Measurements from ENCODE around the gene PALM2AKAP2. TPM values are rescaled to one million over a fixed set of nuclear protein-coding genes. Genes with fewer than 3 reads are reported as not detected.

PALM2AKAP2 gene
- polyA plus RNA-seq, 2 of the 4 experiments (the other 2 are of a cell fraction): 0.06 TPM; not detected in 1

- ChIA-PET POLR2A (no interaction called here), CTCF (interaction anchor here (1.7 kb wide), 1 partner anchor 10 kb away, joined by 7 read pairs; no protein-coding TSS in a partner anchor)
- no peak overlapping the region for H3K27ac ChIP-seq
- no peak for DNase-seq (ENCODE audit: low read depth in 1 of 2, low spot score in 1 of 2)
- 3% methylated on average over 5 of the region's 5 CpGs for WGBS (ENCODE audit: missing lambda C conversion rate)
- H3K4me3 ChIP-seq: no peak overlapping the region
- no peak for ATAC-seq
- TF ChIP-seq EHF (CRISPR knock-in tag; IDR thresholded peaks at IDR 0.05): no peak
- no peak for FAIRE-seq
- H3K4me1 ChIP-seq: no peaks in the 10 kb centered on the region
- H3K9me3 ChIP-seq: no peaks in the 10 kb centered on the region
- no peak overlapping the region for H3K4me2 ChIP-seq
Observed at GRCh38 chr9:109753308-109753707, 26.7 kb upstream of the PALM2AKAP2 start.

- H3K4me2 ChIP-seq: no peak overlapping the region
- ATAC-seq: no peak
- POLR2A ChIA-PET: no interaction called here
Observed at GRCh38 chr9:109755040-109755439, 25.0 kb upstream of the PALM2AKAP2 start.

GRCh38 chr9:109759589-109759988 is 20.4 kb upstream of the PALM2AKAP2 start:
- ATAC-seq (no peak), DNase-seq (ENCODE audit: low read depth in 1 of 2, low spot score in 1 of 2) (no peak), FAIRE-seq (no peak)
- Histone ChIP-seq H3K4me2 (no peak overlapping the region), H3K4me3 (no peak overlapping the region), H3K4me1 (no peaks in the 10 kb centered on the region), H3K27ac (no peak overlapping the region), H3K9me3 (no peaks in the 10 kb centered on the region)
- 2% methylated on average over 3 of the region's 3 CpGs for WGBS (ENCODE audit: missing lambda C conversion rate)
- ChIA-PET POLR2A (no interaction called here), CTCF (no interaction called here)
- no peak for TF ChIP-seq EHMT2 (IDR thresholded peaks at IDR 0.05; ENCODE audit: low read depth)
- no peak for TF ChIP-seq HMGXB4 (CRISPR knock-in tag; IDR thresholded peaks at IDR 0.05; ENCODE audit: borderline replicate concordance)
- TF ChIP-seq SREBF2 (IDR thresholded peaks at IDR 0.05): no peak
- no peak for TF ChIP-seq HOXB5 (CRISPR knock-in tag; IDR thresholded peaks at IDR 0.05)
- TF ChIP-seq TFCP2L1 (CRISPR knock-in tag; IDR thresholded peaks at IDR 0.05): no peak
- no peak for TF ChIP-seq ATOH8 (CRISPR knock-in tag; IDR thresholded peaks at IDR 0.05; ENCODE audit: low read depth)
- no peak for TF ChIP-seq NPAS2 (CRISPR knock-in tag; IDR thresholded peaks at IDR 0.05; ENCODE audit: borderline replicate concordance)
- no peak for TF ChIP-seq POLR2AphosphoS2 (conservative IDR thresholded peaks at IDR 0.05; ENCODE audit: low read length)
- no peak for TF ChIP-seq EHF (CRISPR knock-in tag; IDR thresholded peaks at IDR 0.05)
- TF ChIP-seq CHD2 (IDR thresholded peaks at IDR 0.05; ENCODE audit: low read length, partially characterized antibody): no peak
- TF ChIP-seq ELK1 (IDR thresholded peaks at IDR 0.05; ENCODE audit: low read depth, low read length): no peak
- TF ChIP-seq RFX5 (IDR thresholded peaks at IDR 0.05): no peak
- TF ChIP-seq SMC3 (IDR thresholded peaks at IDR 0.05): no peak
- no peak for TF ChIP-seq RAD21 (conservative IDR thresholded peaks at IDR 0.05 in 1 of 2, IDR thresholded peaks at IDR 0.05 in 1 of 2)

More at GRCh38 chr9:109755040-109755439, 25.0 kb upstream of the PALM2AKAP2 start:
- no peak for DNase-seq (ENCODE audit: low read depth in 1 of 2, low spot score in 1 of 2)
- no peak overlapping the region for H3K4me3 ChIP-seq
- H3K4me1 ChIP-seq: no peaks in the 10 kb centered on the region
- TF ChIP-seq HOXA7 (CRISPR knock-in tag; IDR thresholded peaks at IDR 0.05) (no peak), GATA3 (IDR thresholded peaks at IDR 0.05; ENCODE audit: borderline replicate concordance) (no peak), NFE2L2 (conservative IDR thresholded peaks at IDR 0.05; ENCODE audit: low read length) (no peak), ZC3H11A (IDR thresholded peaks at IDR 0.05) (no peak), HOXB5 (CRISPR knock-in tag; IDR thresholded peaks at IDR 0.05) (no peak), CTCF (IDR thresholded peaks at IDR 0.05) (no peak), FOSB (CRISPR knock-in tag; IDR thresholded peaks at IDR 0.05) (no peak), BCL3 (IDR thresholded peaks at IDR 0.05) (no peak), E2F6 (IDR thresholded peaks at IDR 0.05; ENCODE audit: borderline replicate concordance, low read depth) (no peak), ESRRA (IDR thresholded peaks at IDR 0.05; ENCODE audit: borderline replicate concordance, low read length) (no peak), NPAS2 (CRISPR knock-in tag; IDR thresholded peaks at IDR 0.05; ENCODE audit: borderline replicate concordance) (no peak), BHLHE40 (IDR thresholded peaks at IDR 0.05; ENCODE audit: low read depth, low read length) (no peak)
- no peaks in the 10 kb centered on the region for H3K9me3 ChIP-seq
- FAIRE-seq: no peak
- CTCF ChIA-PET: no interaction called here
- WGBS (ENCODE audit: missing lambda C conversion rate): 2% methylated on average over 2 of the region's 2 CpGs
- no peak overlapping the region for H3K27ac ChIP-seq
